MM.1S (cell line): Measurements from ENCODE around the gene PAEP.

Experiments
- DNase-seq: peaks from one replicate; pipeline ENCODE4 v3.0.0-alpha.2; 2015
- H2AFZ ChIP-seq: fragments of 300-600 bp; sonication (generic); 2 replicates; pipeline ENCODE4 v1.6.0; 2016; ENCODE audit warnings: antibody characterized with exemption, low read length
- H3F3A ChIP-seq: fragments of 300-600 bp; sonication (generic); 2 replicates; pipeline ENCODE4 v1.6.1; 2016; ENCODE audit warnings: mild to moderate bottlenecking, antibody characterized with exemption, low read length, moderate library complexity, mixed read lengths; ENCODE audit not compliant: insufficient read depth
- H3K27ac ChIP-seq: fragments of 300-600 bp; sonication (generic); 2 replicates; pipeline ENCODE4 v1.5.1; 2016; ENCODE audit warnings: mild to moderate bottlenecking, low read length
- H3K27me3 ChIP-seq: fragments of 300-600 bp; sonication (generic); replicated peaks from 2 replicates; pipeline ENCODE4 v1.6.0; 2016; ENCODE audit warnings: low read length; ENCODE audit not compliant: insufficient read depth
- H3K36me3 ChIP-seq: fragments of 300-600 bp; sonication (generic); replicated peaks from 2 replicates; pipeline ENCODE4 v1.6.1; 2016; ENCODE audit warnings: mild to moderate bottlenecking, low read length, mixed read lengths; ENCODE audit not compliant: insufficient read depth
- H3K4me1 ChIP-seq: fragments of 300-600 bp; sonication (generic); 2 replicates; pipeline ENCODE4 v1.6.1; 2016; ENCODE audit warnings: low read length, mixed read lengths
- H3K4me2 ChIP-seq: fragments of 300-600 bp; sonication (generic); 2 replicates; pipeline ENCODE4 v1.6.0; 2016; ENCODE audit warnings: low read depth, low read length
- H3K4me3 ChIP-seq: fragments of 300-600 bp; sonication (generic); 2 replicates; pipeline ENCODE4 v1.5.1; 2016; ENCODE audit warnings: low read length, mixed read lengths
- H3K79me2 ChIP-seq: fragments of 300-600 bp; sonication (generic); 2 replicates; pipeline ENCODE4 v1.6.1; 2016; ENCODE audit warnings: mixed run types, low read length, mixed read lengths
- H3K9ac ChIP-seq: fragments of 300-600 bp; sonication (generic); 2 replicates; pipeline ENCODE4 v1.6.1; 2016; ENCODE audit warnings: low read length, mixed read lengths
- H3K9me2 ChIP-seq: fragments of 300-600 bp; sonication (generic); replicated peaks from 2 replicates; pipeline ENCODE4 v1.6.1; 2016; ENCODE audit warnings: mild to moderate bottlenecking, low read length, mixed read lengths; ENCODE audit not compliant: insufficient read depth
- H3K9me3 ChIP-seq: fragments of 300-600 bp; sonication (generic); replicated peaks from 2 replicates; pipeline ENCODE4 v1.6.1; 2016; ENCODE audit warnings: mild to moderate bottlenecking, low read length, mixed read lengths; ENCODE audit not compliant: insufficient read depth
- H4K20me1 ChIP-seq: fragments of 300-600 bp; sonication (generic); 2 replicates; pipeline ENCODE4 v1.6.1; 2016; ENCODE audit warnings: mild to moderate bottlenecking, low read length, moderate library complexity, mixed read lengths; ENCODE audit not compliant: insufficient read depth
- CTCF ChIP-seq: fragments of 300-600 bp; sonication (generic); IDR thresholded peaks from 2 replicates; pipeline ENCODE4 v1.5.1; 2016; ENCODE audit warnings: antibody characterized with exemption, low read length, mixed read lengths
- EZH2 ChIP-seq: fragments of 300-600 bp; sonication (generic); optimal IDR thresholded peaks from 2 replicates; pipeline ENCODE3; 2017; ENCODE audit warnings: low read depth, mild to moderate bottlenecking, antibody characterized with exemption, low read length, mixed read lengths
- EZH2phosphoT487 ChIP-seq: fragments of 300-600 bp; sonication (generic); IDR thresholded peaks from 2 replicates; pipeline ENCODE4 v1.6.1; 2018; ENCODE audit warnings: antibody characterized with exemption, low read length

PAEP gene

GRCh38 chr9:135584934-135585333 lies 23.4 kb downstream of the PAEP start:
- Histone ChIP-seq H2AFZ (no peak overlapping the region), H3K4me1 (peaks cover 21% of the 10 kb centered on the region), H3K4me3 (no peak overlapping the region), H3K36me3 (no peaks in the 10 kb centered on the region), H3K9ac (no peak overlapping the region), H3K27me3 (no peaks in the 10 kb centered on the region), H3K4me2 (no peak overlapping the region), H3K79me2 (no peaks in the 10 kb centered on the region), H3F3A (peaks cover 10% of the 10 kb centered on the region), H3K9me3 (no peaks in the 10 kb centered on the region), H3K27ac (no peak overlapping the region), H3K9me2 (no peaks in the 10 kb centered on the region), H4K20me1 (no peaks in the 10 kb centered on the region)
- TF ChIP-seq EZH2, result no peak
- TF ChIP-seq EZH2phosphoT487, result no peak
- no peak for TF ChIP-seq CTCF
- no peak for DNase-seq

- no peak overlapping the region for H3K4me3 ChIP-seq
- no peak for TF ChIP-seq EZH2phosphoT487
- TF ChIP-seq CTCF, result no peak
- TF ChIP-seq EZH2, result no peak
- no peak overlapping the region for H3K27ac ChIP-seq
Measured at GRCh38 chr9:135586601-135587109, 25.1 kb downstream of the PAEP start.

GRCh38 chr9:135587658-135588057 lies 26.1 kb downstream of the PAEP start:
- H3K9me2 ChIP-seq, result no peaks in the 10 kb centered on the region
- H3K4me1 ChIP-seq, result 0 out of 2 replicates have a peak, but pooled peaks cover 7% of the 10 kb centered on the region
- H2AFZ ChIP-seq, result no peak overlapping the region
- no peak for DNase-seq
- H3K79me2 ChIP-seq, result no peaks in the 10 kb centered on the region
- H3K9me3 ChIP-seq, result no peaks in the 10 kb centered on the region
- H3K27me3 ChIP-seq, result no peaks in the 10 kb centered on the region
- no peaks in the 10 kb centered on the region for H3F3A ChIP-seq
- no peaks in the 10 kb centered on the region for H3K36me3 ChIP-seq
- no peaks in the 10 kb centered on the region for H4K20me1 ChIP-seq
- no peak overlapping the region for H3K4me2 ChIP-seq
- H3K9ac ChIP-seq, result no peak overlapping the region
- no peak overlapping the region for H3K4me3 ChIP-seq
- H3K27ac ChIP-seq, result no peak overlapping the region
- TF ChIP-seq EZH2, result no peak
- no peak for TF ChIP-seq EZH2phosphoT487
- no peak for TF ChIP-seq CTCF

More at GRCh38 chr9:135586601-135587109, 25.1 kb downstream of the PAEP start:
- H3K9ac ChIP-seq, result no peak overlapping the region
- no peak for DNase-seq
- H3K79me2 ChIP-seq, result no peaks in the 10 kb centered on the region
- H3K9me2 ChIP-seq, result no peaks in the 10 kb centered on the region
- no peaks in the 10 kb centered on the region for H3K9me3 ChIP-seq
- H3K4me1 ChIP-seq, result 0 out of 2 replicates have a peak, but pooled peaks cover 7% of the 10 kb centered on the region
- no peak overlapping the region for H2AFZ ChIP-seq
- H3K27me3 ChIP-seq, result no peaks in the 10 kb centered on the region
- no peaks in the 10 kb centered on the region for H4K20me1 ChIP-seq
- H3K4me2 ChIP-seq, result no peak overlapping the region
- no peaks in the 10 kb centered on the region for H3K36me3 ChIP-seq
- no peaks in the 10 kb centered on the region for H3F3A ChIP-seq
